Kidney capillary endothelial cell (primary cell): Measurements from ENCODE around the gene RAB20.
"Not testable (repeated sequence)": the region's sequence is repeated elsewhere in the genome, so short reads cannot be mapped to it uniquely, and the experiment has no call there.

Source experiments
- DNase-seq: peaks from one replicate; pipeline ENCODE4 v3.0.0-alpha.2; 2018; ENCODE audit warnings: low spot score

Gene RAB20

DNA sequence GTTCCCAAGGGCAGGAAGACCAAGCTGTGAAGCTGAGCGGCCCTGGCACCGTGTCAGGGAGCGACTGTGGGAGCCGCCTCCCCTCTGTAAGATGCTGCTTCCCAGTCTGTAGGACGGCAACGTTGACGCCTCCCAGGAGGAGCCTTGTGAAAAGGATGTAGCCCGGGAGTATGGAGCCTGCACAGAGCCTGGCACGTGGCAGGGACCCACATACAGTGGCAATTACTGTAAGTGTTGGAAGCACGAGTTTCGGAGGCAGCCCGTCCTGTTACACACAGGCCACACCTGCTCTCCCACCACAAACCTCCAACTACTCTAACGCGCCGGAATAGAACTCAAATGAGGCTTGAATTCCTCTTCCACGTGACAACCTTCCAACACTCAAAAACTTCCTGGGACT, 6.6 kb downstream of the RAB20 start:
- no peak for DNase-seq

DNA sequence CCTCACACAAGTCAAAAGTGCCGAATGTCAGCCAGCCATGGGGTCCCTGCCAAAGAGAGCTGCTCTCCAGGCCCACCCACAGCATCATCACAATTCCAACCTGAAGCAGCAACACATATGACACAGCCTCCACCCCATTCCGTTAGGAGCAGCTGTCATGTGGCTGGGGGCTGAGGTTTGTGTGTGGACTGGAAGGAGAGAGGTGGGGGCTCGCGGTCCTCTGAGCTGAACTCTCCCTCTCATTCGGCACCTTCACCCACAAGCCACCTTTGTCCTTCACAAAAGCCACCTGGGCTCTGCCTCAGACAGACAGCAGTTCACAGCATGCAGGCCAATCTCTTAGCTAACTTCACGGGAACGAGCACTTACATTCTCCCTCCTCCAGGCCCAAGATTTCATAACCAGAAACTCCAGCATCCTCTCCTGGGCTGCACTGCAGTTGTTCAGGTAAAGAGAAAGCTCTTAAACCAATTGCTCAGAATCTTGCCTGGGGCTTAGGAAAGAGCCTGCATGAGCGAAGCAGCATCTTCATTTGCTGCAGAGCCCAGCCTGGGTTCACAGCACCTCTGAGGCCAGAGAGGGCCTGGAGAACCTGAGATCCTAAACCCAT, 7.2 kb downstream of the RAB20 start:
- no peak for DNase-seq

GRCh38 chr13:110553417-110553816, 8.1 kb downstream of the RAB20 start:
- DNase-seq: no peak

DNA sequence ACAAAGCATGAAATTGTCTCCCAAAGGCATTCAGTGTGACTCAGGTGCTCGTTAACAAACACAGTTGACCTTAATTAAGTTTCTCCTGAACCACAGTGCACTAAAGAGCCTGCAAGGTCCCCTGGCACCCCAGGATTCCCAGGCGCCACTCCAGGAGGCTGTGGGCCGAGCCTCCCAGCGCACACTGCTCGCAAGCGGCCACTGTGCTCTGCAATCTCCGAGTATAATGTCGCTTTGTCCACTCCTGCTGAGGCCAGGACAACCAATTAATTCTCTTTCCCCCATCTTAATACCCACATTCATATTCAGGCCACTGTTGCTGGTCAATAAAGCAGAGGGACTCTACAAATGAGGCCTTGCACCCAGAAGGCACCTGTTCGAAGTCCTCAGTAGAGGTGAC, 8.8 kb downstream of the RAB20 start:
- no peak for DNase-seq

GRCh38 chr13:110551284-110551683, 10.2 kb downstream of the RAB20 start:
- DNase-seq: no peak

DNA sequence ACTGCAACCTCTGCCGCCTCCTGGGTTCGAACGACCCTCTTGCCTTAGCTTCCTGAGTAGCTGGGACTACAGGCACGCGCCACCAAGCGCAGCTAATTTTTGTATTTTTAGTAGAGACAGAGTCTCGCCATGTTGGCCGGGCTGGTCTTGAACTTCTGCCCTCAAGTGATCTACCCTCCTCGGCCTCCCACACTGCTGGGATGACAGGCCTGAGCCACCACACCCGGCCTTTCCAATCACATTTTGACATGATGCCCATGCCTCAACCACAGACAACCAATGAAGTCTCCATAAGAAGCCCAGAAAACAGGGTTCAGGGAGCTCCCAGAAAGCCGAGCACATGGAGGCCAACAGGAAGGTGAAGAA, 11.7 kb downstream of the RAB20 start:
- DNase-seq: no peak

- DNase-seq: no peak
Measured at GRCh38 chr13:110548891-110549794, 12.4 kb downstream of the RAB20 start.

DNA sequence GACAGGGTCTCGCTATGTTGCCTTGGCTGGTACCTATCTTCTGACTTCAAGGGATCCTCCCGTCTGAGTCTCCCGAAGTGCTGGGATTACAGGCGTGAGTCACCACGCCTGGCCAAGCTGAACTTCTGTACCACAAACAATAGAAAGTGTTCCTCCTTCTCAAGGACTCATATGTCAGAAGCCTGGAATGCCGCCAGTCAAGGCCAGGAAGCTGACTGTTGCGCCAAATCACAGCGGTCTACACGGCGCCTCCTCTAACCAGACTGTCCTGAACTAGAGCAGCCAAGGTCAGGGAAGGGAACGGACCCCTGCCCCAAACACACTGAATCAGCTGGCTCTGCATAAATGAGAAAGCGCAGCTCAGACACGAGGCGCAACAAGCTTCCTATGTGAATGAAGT, 14.6 kb downstream of the RAB20 start:
- peak; percentile 100 for DNase-seq

- peak; percentile 55 for DNase-seq
Measured at GRCh38 chr13:110546378-110546777, 15.1 kb downstream of the RAB20 start.

- no peak for DNase-seq
Measured at GRCh38 chr13:110542169-110542796, 19.2 kb downstream of the RAB20 start.

GRCh38 chr13:110541526-110541920, 20.0 kb downstream of the RAB20 start:
- no peak for DNase-seq

- DNase-seq: no peak
Measured at GRCh38 chr13:110540871-110541525, 20.5 kb downstream of the RAB20 start.

DNA sequence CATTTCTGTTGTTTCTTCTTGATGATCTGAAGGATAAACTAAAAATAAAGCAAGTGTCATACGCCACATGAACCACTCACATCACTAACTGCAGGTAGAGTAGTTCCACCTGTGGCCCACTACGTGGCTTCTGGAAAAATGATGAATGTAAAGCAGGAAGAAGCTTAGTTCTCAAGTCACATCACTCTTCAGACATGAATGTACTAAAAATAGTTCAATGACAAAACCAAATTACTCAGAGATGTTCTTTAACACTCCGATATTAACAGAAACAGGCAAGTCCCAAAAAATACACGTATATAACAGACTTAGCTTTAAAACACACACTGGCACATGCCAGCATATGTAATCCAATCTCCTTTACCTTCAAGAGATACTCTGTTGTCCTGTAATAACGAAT, 21.6 kb downstream of the RAB20 start:
- DNase-seq: no peak

- peak; percentile 88 for DNase-seq
Measured at GRCh38 chr13:110538632-110539031, 22.9 kb downstream of the RAB20 start.

DNA sequence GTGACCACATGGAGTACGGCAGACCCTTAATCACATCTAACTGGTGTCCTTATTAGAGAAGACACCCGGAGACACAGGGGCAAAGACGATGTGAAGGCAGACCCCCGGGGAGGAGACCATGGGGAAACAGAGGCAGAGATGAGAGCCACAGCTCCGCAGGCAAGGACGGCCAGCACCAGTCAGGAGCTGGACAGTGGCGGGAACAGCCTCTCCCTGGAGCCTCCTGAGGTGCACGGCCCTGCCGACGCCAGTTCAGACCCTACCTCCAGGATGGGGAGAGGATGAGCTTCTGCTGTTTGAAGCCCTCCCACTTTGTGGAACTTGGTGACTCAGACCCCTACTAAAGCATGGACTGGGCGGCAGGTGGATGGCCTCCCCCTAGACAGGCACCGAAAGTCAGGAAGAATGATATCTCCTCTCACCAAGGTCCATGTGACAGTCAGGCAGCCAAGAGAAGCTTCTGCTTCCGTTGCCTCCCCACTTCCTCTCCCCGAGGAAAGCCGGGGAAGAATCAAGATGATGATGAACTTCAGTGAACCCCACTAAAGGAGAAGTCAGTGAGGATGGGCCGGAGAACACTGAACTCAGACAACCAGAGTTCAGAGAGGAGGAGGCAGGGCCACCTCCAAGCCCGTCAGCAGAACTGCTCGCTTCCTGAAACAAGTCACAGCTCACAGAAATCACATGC, 25.4 kb downstream of the RAB20 start:
- no peak for DNase-seq

- DNase-seq: no peak
Measured at GRCh38 chr13:110535526-110535925, 26.0 kb downstream of the RAB20 start.

DNA sequence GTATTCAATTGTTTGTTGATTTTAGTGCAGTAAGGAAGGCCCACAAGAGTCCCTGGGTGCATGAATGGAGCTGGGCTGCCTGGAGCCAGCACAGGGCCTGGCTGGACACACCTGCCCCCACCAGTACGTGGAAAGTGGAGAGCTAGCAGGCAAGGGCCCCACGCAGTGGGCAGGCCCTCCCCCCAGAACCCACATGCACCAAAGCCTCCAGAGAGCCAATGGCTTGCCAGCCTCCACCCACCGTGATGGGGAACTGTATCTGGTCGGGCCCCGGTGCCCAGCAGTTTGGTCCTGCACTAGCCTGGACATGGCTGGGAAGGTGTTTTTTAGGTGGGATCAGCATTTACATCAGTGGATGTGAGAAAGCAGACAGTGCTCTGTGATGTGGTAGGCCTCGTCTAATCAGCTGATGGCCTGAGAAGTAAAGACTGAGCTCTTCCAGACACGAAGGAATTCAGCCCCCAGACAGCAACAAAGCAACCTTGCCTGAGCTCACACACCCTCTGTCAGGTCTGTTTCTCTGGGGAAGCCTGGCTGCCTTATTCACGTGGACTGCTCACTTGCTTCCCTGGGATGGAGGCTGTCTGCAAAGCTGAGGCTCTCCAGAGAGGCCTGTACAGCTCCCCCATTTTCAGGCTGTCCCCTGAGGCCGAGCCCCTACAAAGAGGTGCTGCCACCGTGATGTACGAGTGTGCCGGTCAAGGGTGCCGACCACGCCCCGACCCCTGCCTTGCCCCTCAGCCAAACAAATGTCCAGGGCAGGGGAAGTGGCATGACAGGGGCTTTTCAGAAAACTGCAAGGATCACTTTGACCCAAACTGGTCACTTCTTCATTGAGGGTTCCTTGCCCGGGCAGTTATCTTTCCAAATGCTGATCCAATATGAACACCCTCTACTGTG, 27.5 kb downstream of the RAB20 start:
- DNase-seq: no peak

- DNase-seq: not testable (repeated sequence)
Measured at GRCh38 chr13:110532258-110532657, 29.3 kb downstream of the RAB20 start.

- no peak for DNase-seq
Measured at GRCh38 chr13:110531671-110532083, 29.8 kb downstream of the RAB20 start.

- no peak for DNase-seq
Measured at GRCh38 chr13:110531100-110531499, 30.4 kb downstream of the RAB20 start.
